ENCODE measurements around the gene STRN3.
"Not testable (repeated sequence)": the region's sequence is repeated elsewhere in the genome, so short reads cannot be mapped to it uniquely, and the experiment has no call there.

STRN3 gene

DNA sequence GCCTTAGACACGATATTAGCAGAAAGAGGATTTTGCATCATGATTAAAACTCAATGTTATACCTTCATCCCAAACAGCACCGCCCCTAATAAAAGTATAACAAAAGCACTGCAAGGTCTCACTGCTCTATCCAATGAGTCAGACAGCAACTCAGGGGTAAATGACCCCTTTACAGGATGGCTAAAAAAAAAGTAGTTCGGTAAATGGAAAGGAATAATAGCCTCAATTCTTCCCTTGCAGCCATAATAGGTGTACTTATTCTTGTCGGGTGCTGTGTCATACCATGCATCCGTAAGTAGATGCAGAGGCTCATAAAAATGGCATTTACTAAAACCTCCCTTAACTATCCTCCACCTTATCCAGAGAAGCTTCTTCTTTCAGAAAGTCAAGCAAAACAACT is 54.6 kb downstream of the STRN3 start:
- no peaks in the 10 kb centered on the region; the same call in 1 of the 2 replicates for H3K36me3 ChIP-seq
- H3K4me1 ChIP-seq = no peaks in the 10 kb centered on the region
- H3K9me3 ChIP-seq = no peaks in the 10 kb centered on the region; the same call in 1 of the 2 replicates
- no peaks in the 10 kb centered on the region for H3K27me3 ChIP-seq
- TF ChIP-seq, protein P1, sequence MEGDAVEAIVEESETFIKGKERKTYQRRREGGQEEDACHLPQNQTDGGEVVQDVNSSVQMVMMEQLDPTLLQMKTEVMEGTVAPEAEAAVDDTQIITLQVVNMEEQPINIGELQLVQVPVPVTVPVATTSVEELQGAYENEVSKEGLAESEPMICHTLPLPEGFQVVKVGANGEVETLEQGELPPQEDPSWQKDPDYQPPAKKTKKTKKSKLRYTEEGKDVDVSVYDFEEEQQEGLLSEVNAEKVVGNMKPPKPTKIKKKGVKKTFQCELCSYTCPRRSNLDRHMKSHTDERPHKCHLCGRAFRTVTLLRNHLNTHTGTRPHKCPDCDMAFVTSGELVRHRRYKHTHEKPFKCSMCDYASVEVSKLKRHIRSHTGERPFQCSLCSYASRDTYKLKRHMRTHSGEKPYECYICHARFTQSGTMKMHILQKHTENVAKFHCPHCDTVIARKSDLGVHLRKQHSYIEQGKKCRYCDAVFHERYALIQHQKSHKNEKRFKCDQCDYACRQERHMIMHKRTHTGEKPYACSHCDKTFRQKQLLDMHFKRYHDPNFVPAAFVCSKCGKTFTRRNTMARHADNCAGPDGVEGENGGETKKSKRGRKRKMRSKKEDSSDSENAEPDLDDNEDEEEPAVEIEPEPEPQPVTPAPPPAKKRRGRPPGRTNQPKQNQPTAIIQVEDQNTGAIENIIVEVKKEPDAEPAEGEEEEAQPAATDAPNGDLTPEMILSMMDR (IDR thresholded peaks at IDR 0.05; ENCODE audit: low read depth, low read length) = no peak
- H3K4me3 ChIP-seq (ENCODE audit: low read depth, low read length) = no peak overlapping the region
- no peak for DNase-seq

DNA sequence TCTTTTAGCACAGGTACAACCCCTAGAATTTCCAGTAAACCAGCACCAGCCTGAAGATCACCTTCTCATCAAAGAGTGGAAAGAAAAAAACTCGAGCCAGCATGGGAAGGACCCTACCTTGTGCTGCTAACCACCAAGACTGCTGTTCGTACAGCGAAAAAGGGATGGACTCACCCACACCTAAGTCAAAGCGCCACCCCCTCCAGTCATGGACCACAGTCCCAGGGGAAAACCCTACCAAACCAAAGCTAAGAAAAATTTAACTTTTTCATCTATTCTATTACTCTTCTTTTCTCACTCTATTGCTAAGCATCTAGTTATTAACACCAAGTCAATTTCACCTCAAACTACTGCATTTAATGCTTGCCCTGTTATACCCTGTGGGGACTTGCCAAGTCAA is 56.4 kb downstream of the STRN3 start:
- not testable (repeated sequence) for DNase-seq; H3K4me1 ChIP-seq; H3K4me3 ChIP-seq (ENCODE audit: low read depth, low read length); H3K9me3 ChIP-seq; H3K36me3 ChIP-seq; H3K27me3 ChIP-seq

DNA sequence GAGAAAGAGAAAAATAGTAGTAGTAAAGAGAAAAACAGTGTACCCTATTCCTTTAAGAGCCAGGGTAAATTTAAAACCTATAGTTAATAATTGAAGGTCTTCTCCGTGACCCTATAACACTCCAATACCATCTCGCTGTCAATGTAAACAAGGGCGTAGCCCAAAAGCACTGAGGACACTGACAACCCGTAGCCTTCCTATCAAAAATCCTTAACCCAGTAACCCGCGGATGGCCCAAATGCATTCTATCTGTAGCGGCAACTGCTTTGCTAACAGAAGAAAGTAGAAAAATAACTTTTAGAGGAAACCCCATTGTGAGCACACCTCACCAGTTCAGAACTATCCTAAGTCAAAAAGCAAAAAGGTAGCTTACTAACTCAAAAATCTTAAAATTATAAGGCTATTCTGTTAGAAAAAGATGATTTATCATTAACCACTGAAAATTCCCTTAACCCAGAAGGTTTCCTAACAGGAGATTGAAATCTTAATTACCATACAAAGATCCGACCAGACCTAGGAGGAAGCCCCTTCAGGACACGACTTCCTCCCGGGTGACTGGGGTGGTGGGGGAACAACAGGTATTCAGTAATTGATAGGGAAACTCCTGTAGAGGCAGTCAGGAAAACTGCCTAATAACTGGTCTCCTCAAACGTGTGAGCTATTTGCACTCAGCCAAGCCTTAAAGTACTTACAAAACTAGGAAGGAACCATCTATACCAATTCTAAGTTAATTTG is 58.6 kb downstream of the STRN3 start:
- DNase-seq, H3K4me1 ChIP-seq: not testable (repeated sequence)

DNA sequence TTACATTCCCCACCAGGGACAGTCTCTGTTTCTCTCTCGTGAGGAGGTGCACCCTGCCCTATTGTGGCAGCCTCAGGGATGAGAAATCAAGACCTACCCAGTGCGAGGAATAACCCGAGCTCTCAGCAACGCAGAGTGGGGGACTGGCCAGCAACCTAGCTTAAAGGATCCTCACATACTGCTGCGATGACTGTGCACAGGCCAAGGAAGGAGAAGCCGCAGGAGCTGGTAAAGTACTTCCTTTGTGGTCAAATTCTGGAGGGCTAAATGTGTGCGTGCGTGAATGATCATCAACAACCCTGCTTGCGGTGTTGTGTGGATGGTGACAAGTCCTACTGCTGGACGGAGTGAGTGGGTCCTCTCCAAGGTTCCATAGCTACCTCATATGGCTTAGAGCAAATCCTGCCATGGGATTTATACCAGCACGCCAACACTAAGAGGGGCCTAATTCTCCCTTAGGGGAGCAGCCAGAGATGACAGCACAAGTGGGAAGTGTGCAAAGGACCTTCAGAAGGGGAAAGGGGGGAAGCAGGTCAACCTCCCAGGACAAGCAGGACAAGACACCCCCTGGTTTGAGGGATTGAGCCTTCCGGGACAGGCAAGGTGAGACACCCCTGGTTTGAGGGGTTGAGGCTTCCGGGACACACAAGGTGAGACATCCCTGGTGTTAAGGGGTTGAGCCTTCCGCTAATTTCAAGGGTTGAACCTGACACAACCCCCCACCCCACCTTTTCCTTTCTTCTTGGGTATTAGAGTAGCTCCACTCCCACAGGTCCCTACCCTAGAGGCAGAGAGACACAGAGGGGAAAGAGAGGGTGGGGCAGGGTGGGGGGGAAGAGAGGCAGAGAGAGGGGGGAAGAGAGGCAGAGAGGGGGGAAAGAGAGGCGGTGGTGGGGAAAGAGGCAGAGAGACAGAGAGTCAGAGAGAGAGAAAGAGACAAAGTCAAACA is 59.5 kb downstream of the STRN3 start:
- TF ChIP-seq, protein P1 (IDR thresholded peaks at IDR 0.05; ENCODE audit: low read depth, low read length) = no peak
- H3K4me1 ChIP-seq = no peaks in the 10 kb centered on the region
- H3K9me3 ChIP-seq = no peaks in the 10 kb centered on the region; the same call in 1 of the 2 replicates
- no peaks in the 10 kb centered on the region for H3K27me3 ChIP-seq
- no peak overlapping the region for H3K4me3 ChIP-seq (ENCODE audit: low read depth, low read length)
- 0 out of 2 replicates have a peak, but pooled peaks cover 2% of the 10 kb centered on the region for H3K36me3 ChIP-seq
- DNase-seq = no peak

More for the DNA sequence above, 58.6 kb downstream of the STRN3 start:
- not testable (repeated sequence) for H3K27me3 ChIP-seq; H3K9me3 ChIP-seq; H3K4me3 ChIP-seq (ENCODE audit: low read depth, low read length); H3K36me3 ChIP-seq

DNA sequence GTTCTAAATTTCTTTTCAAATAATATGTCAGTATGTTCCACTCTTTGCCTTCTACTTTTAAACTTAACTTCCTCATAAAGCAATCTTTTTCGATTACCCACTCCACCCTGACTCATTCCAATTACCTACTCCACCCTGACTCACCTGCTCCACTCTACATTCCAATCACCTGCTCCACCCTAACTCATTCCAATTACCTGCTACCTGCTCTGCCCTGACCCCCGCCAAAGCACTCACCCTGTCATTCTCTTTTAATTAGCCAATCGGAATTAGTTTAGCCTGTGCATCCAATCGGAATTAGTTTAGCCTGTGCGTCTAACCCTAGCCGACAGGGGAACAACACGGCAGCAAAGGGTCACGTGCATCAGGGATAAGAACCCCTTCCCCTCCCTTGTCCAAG is 60.3 kb downstream of the STRN3 start:
- H3K4me1 ChIP-seq = not testable (repeated sequence)

DNA sequence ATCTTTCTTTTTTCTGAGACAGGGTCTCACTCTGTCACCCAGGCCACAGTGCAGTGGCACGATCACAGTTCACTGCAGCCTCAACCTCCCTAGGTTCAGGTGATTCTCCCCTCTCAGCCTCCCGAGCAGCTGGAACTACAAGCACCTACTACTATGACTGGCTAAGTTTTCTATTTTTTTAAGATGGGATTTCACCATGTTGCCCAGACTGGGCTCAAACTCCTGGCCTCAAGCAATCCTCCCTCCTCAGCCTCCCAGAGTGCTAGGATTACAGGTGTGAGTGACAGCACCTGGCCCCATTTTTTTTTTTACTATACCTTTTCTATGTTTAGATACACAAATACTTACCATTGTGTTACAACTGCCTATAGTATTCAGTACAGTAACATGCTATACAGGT is 63.6 kb downstream of the STRN3 start:
- not testable (repeated sequence) for H3K4me1 ChIP-seq; H3K9me3 ChIP-seq; H3K27me3 ChIP-seq; H3K36me3 ChIP-seq; DNase-seq; H3K4me3 ChIP-seq (ENCODE audit: low read depth, low read length)

More for the DNA sequence above, 60.3 kb downstream of the STRN3 start:
- H3K9me3 ChIP-seq; H3K4me3 ChIP-seq (ENCODE audit: low read depth, low read length); H3K27me3 ChIP-seq; DNase-seq; H3K36me3 ChIP-seq: not testable (repeated sequence)

DNA sequence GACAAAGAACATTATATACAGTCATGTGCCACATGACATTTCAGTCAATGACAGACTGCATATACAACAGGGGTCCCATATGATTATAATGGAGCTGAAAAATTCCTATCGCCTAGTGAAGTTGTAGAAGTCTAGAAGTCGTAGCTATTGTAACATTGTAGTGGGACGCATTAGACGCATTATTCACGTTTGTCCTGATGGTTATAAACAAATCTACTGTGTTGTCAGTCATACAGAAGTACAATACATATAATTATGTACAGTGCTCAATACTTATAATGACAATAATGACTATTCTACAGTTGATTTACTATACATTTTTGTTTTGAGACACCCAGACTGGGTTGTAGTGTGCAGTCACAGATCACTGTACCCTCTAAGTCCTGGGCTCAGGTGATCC is 64.8 kb downstream of the STRN3 start:
- H3K9me3 ChIP-seq = no peaks in the 10 kb centered on the region
- H3K4me1 ChIP-seq = no peaks in the 10 kb centered on the region
- H3K36me3 ChIP-seq = 0 out of 2 replicates have a peak, but pooled peaks cover 2% of the 10 kb centered on the region
- no peak for DNase-seq
- TF ChIP-seq, protein P1 (IDR thresholded peaks at IDR 0.05; ENCODE audit: low read depth, low read length) = no peak
- H3K27me3 ChIP-seq = no peaks in the 10 kb centered on the region
- H3K4me3 ChIP-seq (ENCODE audit: low read depth, low read length) = no peak overlapping the region

DNA sequence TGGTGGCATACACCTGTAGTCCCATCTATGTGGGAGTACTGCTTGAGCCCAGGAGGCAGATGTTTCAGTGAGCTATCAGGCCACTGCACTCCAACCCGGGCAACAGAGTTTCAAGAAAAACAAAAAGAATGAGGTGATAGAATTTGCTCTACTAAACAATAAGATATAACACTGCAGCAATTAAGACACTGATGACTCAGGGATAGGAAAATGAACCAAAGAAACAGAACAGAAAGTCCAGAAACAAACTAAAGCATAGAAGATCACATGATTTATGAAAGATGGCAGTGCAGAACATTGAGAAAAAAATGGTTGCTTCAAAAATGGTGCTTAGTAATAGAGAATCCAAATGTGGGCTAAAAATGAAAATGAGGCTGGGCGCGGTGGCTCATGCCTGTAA is 66.0 kb downstream of the STRN3 start:
- Histone ChIP-seq H3K27me3 (no peaks in the 10 kb centered on the region), H3K9me3 (no peaks in the 10 kb centered on the region), H3K4me3 (ENCODE audit: low read depth, low read length) (no peak overlapping the region), H3K4me1 (no peaks in the 10 kb centered on the region), H3K36me3 (no peaks in the 10 kb centered on the region)
- DNase-seq = no peak
- TF ChIP-seq, protein P1 (IDR thresholded peaks at IDR 0.05; ENCODE audit: low read depth, low read length) = no peak

Measured in BE2C (cell line).